TTC549 (cell line): ENCODE data around the gene ICE2.
A peak's percentile ranks its signal among the peaks of the same experiment; 100 is the strongest.

Source experiments
- FAIRE-seq: peaks from 2 replicates; lab custom pipeline; 2012; peaks lifted over from hg19 to GRCh38; lab: Jason Lieb, UNC

Gene ICE2, protein sequence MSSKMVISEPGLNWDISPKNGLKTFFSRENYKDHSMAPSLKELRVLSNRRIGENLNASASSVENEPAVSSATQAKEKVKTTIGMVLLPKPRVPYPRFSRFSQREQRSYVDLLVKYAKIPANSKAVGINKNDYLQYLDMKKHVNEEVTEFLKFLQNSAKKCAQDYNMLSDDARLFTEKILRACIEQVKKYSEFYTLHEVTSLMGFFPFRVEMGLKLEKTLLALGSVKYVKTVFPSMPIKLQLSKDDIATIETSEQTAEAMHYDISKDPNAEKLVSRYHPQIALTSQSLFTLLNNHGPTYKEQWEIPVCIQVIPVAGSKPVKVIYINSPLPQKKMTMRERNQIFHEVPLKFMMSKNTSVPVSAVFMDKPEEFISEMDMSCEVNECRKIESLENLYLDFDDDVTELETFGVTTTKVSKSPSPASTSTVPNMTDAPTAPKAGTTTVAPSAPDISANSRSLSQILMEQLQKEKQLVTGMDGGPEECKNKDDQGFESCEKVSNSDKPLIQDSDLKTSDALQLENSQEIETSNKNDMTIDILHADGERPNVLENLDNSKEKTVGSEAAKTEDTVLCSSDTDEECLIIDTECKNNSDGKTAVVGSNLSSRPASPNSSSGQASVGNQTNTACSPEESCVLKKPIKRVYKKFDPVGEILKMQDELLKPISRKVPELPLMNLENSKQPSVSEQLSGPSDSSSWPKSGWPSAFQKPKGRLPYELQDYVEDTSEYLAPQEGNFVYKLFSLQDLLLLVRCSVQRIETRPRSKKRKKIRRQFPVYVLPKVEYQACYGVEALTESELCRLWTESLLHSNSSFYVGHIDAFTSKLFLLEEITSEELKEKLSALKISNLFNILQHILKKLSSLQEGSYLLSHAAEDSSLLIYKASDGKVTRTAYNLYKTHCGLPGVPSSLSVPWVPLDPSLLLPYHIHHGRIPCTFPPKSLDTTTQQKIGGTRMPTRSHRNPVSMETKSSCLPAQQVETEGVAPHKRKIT

DNA sequence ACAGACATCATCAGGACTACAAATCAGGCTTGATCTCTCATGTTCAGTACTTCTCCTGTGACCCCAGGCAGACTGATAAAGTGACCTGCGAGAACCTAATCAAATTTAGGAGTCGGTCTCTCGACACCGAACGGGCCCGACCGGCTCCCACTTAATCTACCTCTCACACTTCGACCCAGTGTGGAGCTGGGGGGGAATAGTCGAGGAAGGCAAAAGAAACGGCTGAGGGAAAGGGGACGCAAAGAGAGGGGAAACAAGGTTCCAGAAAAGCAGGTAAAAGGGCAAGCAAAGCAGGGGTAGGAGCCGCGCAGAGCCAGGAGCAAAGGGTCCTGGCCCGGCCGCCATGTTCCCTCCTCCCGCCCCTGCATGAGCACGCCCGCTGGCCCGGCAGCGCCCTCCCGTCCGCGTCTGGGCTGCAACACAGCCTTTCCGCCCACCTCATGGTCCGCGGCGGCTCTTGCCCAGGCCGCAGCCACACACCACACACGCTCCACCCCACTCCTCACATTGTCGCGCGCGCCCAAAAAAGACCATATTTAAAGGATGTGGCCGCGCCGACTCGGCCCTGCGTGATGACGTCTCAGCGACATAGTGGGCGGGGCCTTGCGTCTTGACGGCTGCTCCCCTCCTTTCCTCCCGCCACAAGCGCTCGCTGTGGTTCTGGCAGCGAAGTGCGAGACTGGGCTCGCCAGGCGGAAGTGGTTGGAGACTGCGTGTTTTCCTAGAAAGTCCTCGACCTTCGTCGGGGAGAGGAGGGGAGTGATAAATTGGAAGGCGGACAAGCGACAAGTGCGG, at the start of gene ICE2:
ICE2 (minus strand) TSS at position 577 of the 795 bp plus-strand sequence. CDS start 1,165 bp downstream, outside the sequence.
- FAIRE-seq, result no peak

DNA sequence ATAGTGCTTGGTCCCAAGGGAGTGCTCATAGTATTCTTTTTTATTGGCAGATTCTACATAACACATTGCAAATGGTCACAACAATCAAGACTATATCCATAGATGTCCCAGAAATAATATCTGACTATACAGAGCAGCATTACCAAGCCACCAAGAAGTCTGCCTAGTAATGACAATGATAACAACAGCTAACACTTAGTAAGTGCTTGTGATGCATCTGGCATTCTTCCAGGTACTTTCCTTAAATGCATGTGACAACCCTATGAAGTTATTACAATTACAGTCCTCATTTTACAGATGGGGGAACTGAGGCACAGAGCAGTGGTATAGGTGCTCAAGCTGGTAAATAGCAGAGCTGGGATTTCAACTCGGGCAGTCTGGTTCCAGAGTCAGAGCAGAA, 49.6 kb upstream of the ICE2 start:
- FAIRE-seq, result no peak

DNA sequence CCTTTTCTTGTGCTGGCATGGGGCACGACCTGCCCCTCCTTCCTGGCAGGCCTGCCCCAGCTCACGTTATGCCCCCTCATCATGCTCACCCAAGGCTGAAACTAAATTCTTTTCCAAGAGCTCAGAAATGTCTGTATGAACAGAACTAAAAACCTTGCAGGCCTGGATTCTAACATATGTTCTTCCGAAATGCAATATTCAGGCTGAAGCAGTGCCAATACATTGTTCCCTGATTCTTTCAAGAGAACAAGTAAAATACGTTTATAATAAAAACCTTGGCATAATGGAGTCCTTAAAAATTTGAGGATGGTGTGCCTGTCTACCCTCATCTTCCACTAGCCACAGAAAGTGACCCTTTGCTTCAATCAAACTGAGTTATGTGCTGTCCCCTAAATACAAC, 48.5 kb upstream of the ICE2 start:
- FAIRE-seq, result no peak

DNA sequence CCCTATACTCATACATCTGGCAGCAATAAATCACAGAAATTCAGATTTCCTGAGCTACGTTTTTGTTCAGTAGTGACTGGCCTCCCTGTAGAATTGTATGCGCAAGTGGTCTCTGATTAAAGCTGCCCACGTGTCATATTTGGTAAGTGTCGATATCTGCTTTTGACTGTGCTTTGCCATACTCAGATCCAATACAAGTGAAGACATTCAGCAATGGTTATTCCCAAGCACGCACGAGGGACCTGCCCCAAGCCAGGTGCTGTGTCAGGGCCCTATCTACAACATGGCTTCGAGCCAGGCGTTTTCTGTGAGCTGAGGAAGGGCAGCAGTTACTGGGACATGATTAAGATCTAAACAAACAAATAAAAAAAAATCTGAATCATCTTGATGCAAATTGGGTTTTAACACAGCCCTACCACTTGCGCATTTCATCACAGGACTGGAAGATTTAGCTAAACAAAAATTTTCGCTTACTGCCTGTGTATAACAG, 47.2 kb upstream of the ICE2 start:
- FAIRE-seq, result no peak

DNA sequence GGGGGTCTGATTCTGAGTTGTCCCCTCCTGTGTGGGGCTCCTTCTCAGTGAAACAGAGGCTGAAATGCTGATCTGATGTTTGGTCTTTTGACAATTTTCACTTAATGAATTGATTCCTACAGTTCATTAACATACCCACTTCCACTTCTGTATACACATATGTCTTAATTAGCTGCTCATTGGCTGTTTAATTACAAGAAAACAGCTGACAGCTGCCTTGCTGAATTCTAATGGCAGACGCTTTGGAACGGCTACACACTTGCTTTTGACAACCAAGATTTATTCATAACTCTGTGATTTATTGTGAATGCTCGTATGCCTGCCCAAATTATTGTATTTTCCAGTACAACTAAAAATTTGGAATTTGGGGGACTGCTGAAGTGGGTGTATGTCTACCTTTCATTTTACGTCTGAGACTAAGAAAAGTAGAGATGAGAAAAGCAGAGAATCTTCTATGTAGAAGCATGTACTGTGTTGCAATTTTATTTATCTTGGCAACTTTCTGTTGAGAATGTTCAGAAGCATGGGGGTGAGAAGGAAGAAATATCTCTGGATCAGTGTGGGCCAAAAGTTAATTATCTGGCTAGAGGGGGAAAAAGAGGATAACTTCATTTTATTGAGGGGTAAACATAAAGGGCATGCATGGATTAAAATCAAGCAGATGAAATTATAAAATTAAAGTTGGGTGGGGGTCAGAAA, 46.5 kb upstream of the ICE2 start:
- FAIRE-seq, result no peak

DNA sequence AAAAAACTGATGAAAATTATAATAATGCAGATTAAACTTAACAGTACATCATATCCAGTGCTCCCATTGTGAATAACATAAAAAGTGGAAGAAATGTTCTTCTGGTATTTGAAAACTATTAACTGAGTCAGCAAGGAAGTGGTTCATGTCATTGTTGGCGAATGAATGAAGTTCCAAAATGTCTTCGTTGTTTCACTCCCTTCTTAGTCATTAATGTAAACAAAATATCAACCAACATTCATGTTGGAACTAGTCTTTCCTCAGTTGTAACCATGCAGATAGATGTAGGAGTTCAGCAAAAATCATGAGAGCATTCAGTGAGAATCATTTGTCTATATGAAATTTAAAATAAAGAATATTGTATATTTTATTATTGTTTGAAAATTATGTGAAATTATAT, 44.1 kb upstream of the ICE2 start:
- no peak for FAIRE-seq

DNA sequence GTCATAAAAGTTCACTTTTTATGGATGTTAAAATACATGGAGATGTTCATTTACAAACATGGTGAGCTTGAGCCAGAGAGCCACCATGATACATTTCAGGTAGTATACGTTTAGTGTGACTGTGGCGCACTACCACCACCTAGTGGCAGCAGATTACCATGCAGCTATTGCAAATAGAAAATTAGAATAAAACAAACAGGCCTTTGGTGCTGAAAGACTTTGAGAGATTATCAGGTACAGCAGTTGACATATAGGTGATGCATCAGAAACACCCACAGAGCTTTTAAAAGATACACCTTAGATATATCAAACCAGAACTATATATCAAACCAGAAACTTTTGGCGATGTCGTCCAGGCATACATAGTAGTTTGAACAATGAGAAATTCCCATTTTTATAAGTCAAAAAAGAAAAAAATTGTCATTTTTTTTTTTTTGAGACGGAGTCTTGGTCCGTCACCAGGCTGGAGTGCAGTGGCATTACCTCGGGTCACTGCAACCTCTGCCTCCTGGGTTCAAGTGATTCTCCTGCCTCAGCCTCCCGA, 42.0 kb upstream of the ICE2 start:
- peak; percentile 82 for FAIRE-seq

DNA sequence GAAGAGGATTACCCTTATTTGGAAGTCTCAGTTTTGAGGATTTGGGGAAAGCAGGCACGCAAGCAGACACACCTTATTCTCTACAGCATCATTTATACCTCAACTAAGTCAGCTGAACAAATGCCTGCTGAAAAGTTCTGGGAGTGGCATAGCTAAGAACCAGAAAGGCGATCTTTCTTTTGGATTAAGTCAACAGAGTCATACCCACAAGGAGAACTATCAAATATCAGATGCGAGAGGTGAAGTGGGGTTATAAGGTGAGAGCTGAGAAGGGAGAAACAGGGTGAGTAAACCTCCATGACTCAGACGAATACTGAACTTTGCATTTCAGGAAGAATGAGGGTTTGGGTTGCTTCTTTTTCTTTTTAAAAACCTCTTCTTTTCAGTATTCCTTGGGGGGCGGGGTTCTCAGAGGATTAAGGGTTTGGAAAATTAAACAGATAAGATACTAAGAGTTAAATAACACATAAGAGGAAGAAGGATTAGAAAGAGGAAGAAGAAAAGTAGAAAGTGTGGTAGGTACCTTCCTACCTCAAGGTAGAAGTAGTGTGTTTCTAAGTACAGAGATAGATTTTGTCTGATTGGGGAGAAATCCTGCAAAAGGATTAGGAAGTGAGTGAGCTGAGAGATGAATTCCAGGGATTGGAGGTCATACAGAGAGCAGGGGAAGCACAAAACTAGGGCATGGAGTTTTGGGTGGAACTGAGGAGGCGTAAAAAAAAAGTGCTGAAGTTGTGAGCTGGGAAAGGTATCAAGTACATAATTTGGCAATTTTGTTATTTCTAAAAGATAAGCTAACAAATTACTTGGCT, 41.3 kb upstream of the ICE2 start:
- no peak for FAIRE-seq

DNA sequence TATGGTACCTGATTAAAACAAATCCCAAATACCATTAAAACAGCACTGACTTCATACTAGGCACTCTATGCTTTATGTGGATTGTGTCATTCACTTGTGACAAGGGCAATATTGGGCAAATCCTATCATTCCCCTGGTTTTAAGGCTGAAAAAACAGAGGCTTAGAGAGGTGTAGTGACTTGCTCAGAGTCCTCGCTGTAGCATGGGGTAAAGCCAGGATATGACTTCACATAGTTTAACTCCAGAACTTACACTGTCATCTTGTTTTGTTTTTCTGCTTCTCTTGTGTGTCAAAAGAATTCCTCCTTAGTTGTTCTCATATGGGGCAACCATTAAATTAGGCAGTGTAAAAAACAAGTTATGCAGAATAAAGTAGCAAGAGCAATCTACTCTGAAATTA, 40.3 kb upstream of the ICE2 start:
- no peak for FAIRE-seq

DNA sequence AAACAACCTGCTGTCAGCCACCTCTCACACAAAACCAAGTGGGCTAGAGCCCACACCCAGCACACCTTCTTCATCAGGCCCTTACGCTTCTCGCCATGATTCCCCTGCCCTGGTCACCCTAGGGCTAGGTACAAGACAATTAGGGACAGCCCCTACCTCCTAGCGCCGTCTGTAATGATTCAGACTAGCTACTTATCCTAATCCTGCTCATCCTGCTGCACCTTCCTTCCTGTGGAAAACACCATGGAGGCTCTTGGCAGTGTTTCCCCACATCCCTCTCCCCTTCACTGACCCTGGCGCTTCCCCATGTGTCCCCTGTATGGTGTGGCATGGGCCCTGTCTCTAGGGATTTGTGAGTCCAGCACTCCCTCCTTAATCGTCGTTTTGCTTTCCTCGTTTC, 39.6 kb upstream of the ICE2 start:
- no peak for FAIRE-seq

DNA sequence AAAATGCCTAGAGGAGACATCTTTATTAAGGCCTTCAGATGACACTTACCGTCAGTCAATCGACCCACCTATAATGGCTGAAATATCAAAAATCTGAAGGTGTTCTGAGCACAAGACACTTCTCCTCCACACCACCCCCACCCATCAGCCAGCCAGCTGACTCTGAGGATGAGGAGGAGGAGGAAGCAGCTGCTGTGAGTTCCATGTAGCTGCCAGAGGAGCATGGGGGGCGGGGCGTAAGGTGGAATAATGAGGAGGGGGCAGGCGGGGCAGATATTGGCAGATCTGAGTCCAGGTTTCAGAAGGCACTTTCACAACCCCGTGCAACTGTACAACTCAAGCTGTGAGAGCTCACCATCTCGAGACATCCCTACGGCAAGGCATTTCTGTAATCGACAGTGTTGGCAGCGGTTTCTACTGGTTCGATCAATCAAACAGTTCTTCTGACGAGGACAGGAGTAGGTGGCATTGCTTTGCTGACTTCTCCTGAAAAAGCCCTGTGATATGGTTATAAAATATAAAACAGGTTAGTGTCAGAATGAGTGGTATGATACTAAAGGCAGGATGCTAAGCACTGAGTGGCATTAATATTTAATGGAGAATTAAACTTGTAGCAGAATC, 35.4 kb upstream of the ICE2 start:
- FAIRE-seq, result no peak

DNA sequence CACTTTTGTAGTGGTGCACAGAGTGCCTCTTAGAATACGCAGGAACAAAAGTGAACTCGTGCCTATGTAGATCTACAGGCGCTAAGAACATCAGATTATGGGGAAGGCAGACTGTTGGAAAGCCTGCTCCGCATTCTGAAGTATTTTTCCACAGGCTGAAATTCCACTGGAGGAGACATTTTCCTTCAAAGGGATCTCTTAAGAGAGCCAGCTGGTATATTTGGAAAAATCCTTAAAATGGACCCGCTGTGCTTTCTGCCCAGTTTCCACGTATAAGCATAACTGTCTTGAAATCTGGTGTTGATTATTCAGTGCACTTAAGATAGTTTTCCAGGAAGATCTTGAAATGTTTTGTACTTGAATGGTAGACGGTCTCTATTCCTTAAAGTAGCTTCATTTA, 34.7 kb upstream of the ICE2 start:
- no peak for FAIRE-seq

DNA sequence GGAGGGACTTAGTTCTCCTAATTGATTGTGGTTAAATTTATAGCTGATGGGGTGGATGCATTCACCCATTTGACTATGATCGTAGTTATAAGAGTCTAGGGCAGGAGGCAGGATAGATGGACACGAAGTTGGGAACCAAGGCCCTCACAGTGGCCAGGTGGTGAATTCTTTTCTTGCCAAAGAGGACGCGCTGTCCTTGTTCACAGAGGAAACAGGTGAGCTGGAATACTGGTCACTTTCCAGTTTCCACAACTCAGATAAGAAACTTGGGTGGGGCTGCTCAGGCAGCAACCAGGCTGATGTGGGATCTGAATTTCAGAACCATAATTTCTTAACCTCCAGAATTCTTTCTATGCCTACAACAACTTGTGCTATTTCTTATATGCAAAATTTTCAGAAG, 34.0 kb upstream of the ICE2 start:
- FAIRE-seq, result no peak

DNA sequence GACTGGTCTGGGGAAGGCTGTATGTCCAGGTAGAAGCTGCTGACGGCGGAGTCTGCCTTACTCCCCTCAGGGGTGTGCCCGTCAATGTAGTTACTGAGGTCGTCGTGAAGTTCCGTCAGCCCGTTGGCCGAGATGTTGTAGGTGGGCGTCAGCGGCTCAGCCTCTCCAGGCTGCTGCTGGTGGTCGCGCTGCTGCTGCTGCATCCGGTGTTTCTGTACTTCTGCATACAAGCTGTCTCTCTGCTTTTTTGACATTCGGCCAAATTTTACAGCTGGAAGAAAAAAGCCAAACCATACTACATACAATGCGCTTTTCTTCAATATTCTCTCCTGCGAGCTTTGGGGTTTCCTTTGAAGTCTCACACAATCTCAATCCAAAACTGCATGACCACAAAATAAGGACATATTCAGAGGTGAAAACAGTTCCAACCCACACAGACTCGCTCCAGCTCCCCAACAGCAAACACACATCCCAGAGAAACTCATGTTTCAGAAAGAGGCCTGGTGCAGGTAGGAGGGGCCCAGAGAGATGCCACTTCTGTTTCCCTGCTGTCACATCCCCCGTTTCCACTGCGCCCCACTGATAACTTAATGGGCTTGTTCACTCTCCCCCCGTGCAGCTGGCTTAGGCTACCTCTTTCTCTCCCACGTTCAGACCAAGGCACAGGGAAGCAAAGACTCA, 32.5 kb upstream of the ICE2 start:
- no peak for FAIRE-seq

DNA sequence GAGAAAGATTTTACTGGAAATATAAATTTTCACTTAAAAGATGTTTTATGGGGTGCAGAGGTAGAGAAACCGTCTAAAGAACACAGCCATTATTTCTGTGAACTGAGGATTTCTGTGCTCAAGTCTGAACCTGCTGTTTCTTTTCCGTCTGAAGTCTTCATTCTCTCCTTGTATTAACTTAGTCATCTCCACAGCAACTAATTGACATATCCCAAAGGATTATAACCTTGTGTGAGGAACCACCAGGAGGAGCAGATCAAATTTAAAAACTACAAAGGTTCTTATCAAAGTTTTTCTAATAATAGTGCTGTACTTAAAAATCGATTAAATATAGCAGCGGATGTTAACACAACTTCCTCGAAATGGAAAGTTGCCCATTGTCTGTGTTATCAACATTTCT, 31.1 kb upstream of the ICE2 start:
- no peak for FAIRE-seq

DNA sequence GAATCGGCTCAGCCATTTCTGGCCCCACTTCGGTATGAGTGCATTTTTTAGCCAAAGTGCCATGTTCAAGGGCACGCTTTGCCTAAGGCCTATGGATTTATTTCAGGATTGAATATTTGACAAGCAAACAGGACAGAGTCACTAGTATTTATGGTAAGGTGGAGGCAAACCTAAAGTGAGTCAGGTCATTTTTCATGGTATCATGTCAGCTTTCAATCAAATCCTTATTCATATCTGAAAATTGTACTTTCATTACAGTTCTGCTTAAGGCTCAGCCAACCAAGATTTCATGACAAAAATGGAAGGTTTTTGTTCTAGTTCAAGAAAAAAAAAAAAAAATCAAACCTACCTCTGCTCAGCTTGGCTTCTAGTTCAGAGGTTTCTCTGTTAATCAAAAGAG, 30.5 kb upstream of the ICE2 start:
- no peak for FAIRE-seq

DNA sequence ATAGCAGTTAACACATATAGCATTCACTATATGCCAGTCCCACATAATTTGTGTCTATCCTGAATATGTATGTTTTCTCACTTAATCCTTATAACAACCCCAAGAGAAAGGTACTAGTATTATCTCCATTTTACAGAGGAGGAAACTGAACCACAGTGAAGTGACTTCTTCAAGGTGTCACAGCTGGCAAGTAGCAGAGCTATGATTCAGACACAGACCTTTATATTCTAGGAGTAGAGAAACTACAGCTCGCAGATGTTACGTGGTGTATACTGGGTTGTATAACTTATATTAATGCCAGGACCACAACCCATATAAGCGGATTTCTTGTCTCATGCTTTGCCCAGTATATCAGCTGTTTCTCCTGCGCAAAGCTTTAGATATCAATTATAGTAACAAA, 29.5 kb upstream of the ICE2 start:
- no peak for FAIRE-seq

DNA sequence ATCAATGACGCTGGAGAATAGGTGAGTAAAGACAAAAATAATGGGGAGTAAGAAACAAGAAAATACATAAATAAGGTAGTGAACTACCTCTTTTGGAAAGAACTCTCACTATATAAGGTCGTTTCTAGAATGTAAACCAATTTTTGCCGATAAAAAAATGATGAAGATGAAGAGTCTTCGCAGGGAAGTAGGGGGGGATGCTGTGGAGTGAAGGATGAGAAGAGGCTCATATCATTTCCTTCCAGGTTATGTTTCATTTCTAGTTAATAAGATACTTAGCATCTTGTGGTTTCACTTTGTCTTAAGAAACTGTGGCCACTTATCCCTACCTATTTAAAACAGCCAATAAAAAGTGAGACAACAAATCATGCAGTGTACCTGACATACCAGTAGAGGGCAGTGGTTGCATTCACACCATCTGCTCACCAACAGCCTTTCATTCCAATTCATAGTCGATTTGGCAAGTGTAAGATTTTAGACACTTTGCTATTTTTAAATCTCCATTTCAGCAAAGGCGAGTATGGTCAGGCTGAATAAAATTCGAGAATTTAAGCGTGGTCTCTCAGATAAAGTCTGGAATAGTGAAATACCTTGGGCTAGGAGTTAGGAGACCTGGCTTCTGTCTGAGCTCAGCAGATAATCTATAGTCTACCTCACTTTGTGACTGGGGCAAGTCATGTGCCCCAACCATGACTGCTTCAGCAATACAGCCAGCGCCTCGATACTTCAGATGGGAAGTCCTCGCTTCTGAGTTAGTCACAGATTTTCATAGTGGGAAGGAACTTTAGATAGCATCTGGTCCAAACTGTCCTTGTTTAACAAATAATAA, 28.9 kb upstream of the ICE2 start:
- FAIRE-seq, result peak; percentile 87

DNA sequence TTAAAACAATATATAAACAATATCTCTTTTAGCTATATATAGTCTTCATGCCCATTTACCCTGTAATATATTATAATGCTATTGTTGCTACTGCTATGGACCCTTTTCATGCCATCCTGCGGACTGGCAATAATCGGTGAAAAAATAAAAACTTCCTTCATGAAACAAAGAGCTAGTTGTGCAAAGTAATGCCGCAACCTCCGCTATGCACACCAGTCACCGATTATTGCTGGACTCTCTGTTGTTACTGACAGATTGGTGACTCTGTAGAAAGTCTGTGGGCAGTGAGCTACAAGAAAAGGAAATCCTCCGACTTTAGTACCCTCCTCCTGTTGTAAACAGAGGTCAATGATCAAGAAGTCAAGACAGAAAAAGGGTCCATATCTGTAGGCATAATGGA, 17.9 kb upstream of the ICE2 start:
- FAIRE-seq, result no peak
